ENCODE measurements around the gene QPCT. TPM values are rescaled to one million over a fixed set of nuclear protein-coding genes. Genes with fewer than 3 reads are reported as not detected.

The QPCT gene
- total RNA-seq, 1 donor from 2014 or later = 2.1 TPM

DNA sequence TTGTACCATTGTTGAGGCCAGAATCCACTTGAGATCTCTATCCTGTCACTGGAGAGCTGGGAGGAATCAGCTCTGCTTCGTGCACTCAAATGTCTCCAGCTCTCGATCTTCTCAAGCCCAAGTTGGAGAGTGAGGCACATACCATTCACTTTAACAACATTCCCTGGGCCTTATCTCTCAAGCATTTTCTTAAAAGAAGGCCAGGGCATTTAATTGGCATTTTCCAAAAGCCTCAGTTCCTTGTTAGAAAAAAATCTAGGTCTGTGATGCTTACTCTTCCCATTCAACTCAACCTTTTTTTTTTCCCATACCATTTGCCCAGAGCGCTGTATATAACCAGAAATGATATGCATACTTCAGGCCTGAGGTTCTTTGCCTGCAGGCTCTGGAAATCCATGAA is 10.1 kb downstream of the QPCT start:
- ChIA-PET POLR2A (no interaction called here), CTCF (no interaction called here)
- intact Hi-C loops (cut with micrococcal nuclease) = no loop called here
- no peak for TF ChIP-seq CTCF (IDR thresholded peaks at IDR 0.05)
- Mint-ChIP-seq H3K27ac (no peak overlapping the region), H3K36me3 (ENCODE audit: low read depth) (no peaks in the 10 kb centered on the region), H3K27me3 (peaks cover 9% of the 10 kb centered on the region), H3K9me3 (no peaks in the 10 kb centered on the region), H3K4me1 (peaks cover 18% of the 10 kb centered on the region), H3K4me3 (no peak overlapping the region)
- ATAC-seq (ENCODE audit: low read depth) = no peak
- DNase-seq = no peak

GRCh38 chr2:37355735-37356134 is 11.3 kb downstream of the QPCT start:
- DNase-seq (no peak), ATAC-seq (ENCODE audit: low read depth) (no peak)
- CTCF ChIA-PET = interaction anchor here (1.4 kb wide), 1 partner anchor 40 kb away, joined by 4 read pairs; no protein-coding TSS in a partner anchor
- Mint-ChIP-seq H3K9me3 (no peaks in the 10 kb centered on the region), H3K4me1 (peaks cover 6% of the 10 kb centered on the region), H3K4me3 (no peak overlapping the region), H3K36me3 (ENCODE audit: low read depth) (no peaks in the 10 kb centered on the region), H3K27me3 (peaks cover 9% of the 10 kb centered on the region), H3K27ac (no peak overlapping the region)
- POLR2A ChIA-PET = interaction anchor here (0.6 kb wide), 1 partner anchor 15 kb away, joined by 3 read pairs; no protein-coding TSS in a partner anchor
- TF ChIP-seq CTCF (IDR thresholded peaks at IDR 0.05) = no peak
- intact Hi-C loops (cut with micrococcal nuclease) = no loop called here

GRCh38 chr2:37356299-37356698 is 11.9 kb downstream of the QPCT start:
- Mint-ChIP-seq H3K36me3 (ENCODE audit: low read depth) (no peaks in the 10 kb centered on the region), H3K4me3 (no peak overlapping the region), H3K27ac (no peak overlapping the region), H3K4me1 (peaks cover 3% of the 10 kb centered on the region), H3K9me3 (no peaks in the 10 kb centered on the region), H3K27me3 (peaks cover 9% of the 10 kb centered on the region)
- DNase-seq (no peak), ATAC-seq (ENCODE audit: low read depth) (no peak)
- intact Hi-C loops (cut with micrococcal nuclease) = no loop called here
- TF ChIP-seq CTCF (IDR thresholded peaks at IDR 0.05) = no peak
- POLR2A ChIA-PET = interaction anchor here (0.7 kb wide), 1 partner anchor 769 kb away, joined by 3 read pairs; no protein-coding TSS in a partner anchor
- CTCF ChIA-PET = interaction anchor here (1.4 kb wide), 1 partner anchor 40 kb away, joined by 4 read pairs; no protein-coding TSS in a partner anchor

GRCh38 chr2:37357069-37357468 is 12.6 kb downstream of the QPCT start:
- Mint-ChIP-seq H3K9me3 (no peaks in the 10 kb centered on the region), H3K4me3 (no peak overlapping the region)
- intact Hi-C loops (cut with micrococcal nuclease) = loop anchor here (1.0 kb wide), 1 partner anchor 12 kb away; no protein-coding TSS in a partner anchor

GRCh38 chr2:37357530-37357929 is 13.1 kb downstream of the QPCT start:
- CTCF ChIA-PET = no interaction called here
- H3K9me3 Mint-ChIP-seq = no peaks in the 10 kb centered on the region

More at GRCh38 chr2:37357069-37357468, 12.6 kb downstream of the QPCT start:
- peaks cover 9% of the 10 kb centered on the region for H3K27me3 Mint-ChIP-seq
- no peak for DNase-seq
- H3K27ac Mint-ChIP-seq = no peak overlapping the region
- no peak for ATAC-seq (ENCODE audit: low read depth)
- CTCF ChIA-PET = interaction anchor here (1.4 kb wide), 1 partner anchor 39 kb away, joined by 4 read pairs; no protein-coding TSS in a partner anchor
- peaks cover 3% of the 10 kb centered on the region for H3K4me1 Mint-ChIP-seq
- POLR2A ChIA-PET = interaction anchor here (0.7 kb wide), 1 partner anchor 770 kb away, joined by 3 read pairs; no protein-coding TSS in a partner anchor
- TF ChIP-seq CTCF (IDR thresholded peaks at IDR 0.05) = no peak
- no peaks in the 10 kb centered on the region for H3K36me3 Mint-ChIP-seq (ENCODE audit: low read depth)

More at GRCh38 chr2:37357530-37357929, 13.1 kb downstream of the QPCT start:
- no peak for DNase-seq
- Mint-ChIP-seq H3K27ac (no peak overlapping the region), H3K27me3 (peaks cover 8% of the 10 kb centered on the region), H3K36me3 (ENCODE audit: low read depth) (no peaks in the 10 kb centered on the region), H3K4me1 (peaks cover 3% of the 10 kb centered on the region), H3K4me3 (no peak overlapping the region)
- POLR2A ChIA-PET = no interaction called here
- intact Hi-C loops (cut with micrococcal nuclease) = loop anchor here (1.0 kb wide), 1 partner anchor 12 kb away; no protein-coding TSS in a partner anchor
- no peak for ATAC-seq (ENCODE audit: low read depth)
- no peak for TF ChIP-seq CTCF (IDR thresholded peaks at IDR 0.05)
